HEK293 (cell line): ENCODE measurements around the gene POLN.

Experiments
- ELK4 ChIP-seq: IDR thresholded peaks from 2 replicates; pipeline ENCODE4 v1.6.1; 2011; ENCODE audit warnings: mild to moderate bottlenecking, low read depth, low read length, borderline replicate concordance
- HIC1 ChIP-seq: fragments of 450-650 bp; formaldehyde crosslinking; IDR thresholded peaks from 2 replicates; pipeline ENCODE4 v1.5.1; 2016; ENCODE audit warnings: missing biosample characterization, missing genetic modification characterization
- HOXA7 ChIP-seq: sonication (generic); formaldehyde crosslinking; IDR thresholded peaks from 2 replicates; pipeline ENCODE4 v1.8.1; 2022; ENCODE audit warnings: missing genetic modification reagents, borderline replicate concordance
- KLF10 ChIP-seq: fragments of 450-650 bp; IDR thresholded peaks from 2 replicates; pipeline ENCODE4 v1.5.1; 2018; ENCODE audit warnings: missing biosample characterization, mild to moderate bottlenecking, missing genetic modification characterization
- KLF16 ChIP-seq: fragments of 450-650 bp; formaldehyde crosslinking; IDR thresholded peaks from 2 replicates; pipeline ENCODE4 v1.5.1; 2017; ENCODE audit warnings: missing biosample characterization, missing genetic modification characterization
- KLF17 ChIP-seq: fragments of 450-650 bp; formaldehyde crosslinking; IDR thresholded peaks from 2 replicates; pipeline ENCODE4 v1.5.1; 2016; ENCODE audit warnings: missing biosample characterization, missing genetic modification characterization
- PBX3 ChIP-seq: sonication (generic); formaldehyde crosslinking; IDR thresholded peaks from 2 replicates; pipeline ENCODE4 v1.8.1; 2022; ENCODE audit warnings: mild to moderate bottlenecking, moderate library complexity, missing genetic modification reagents
- PRDM6 ChIP-seq: fragments of 450-650 bp; formaldehyde crosslinking; IDR thresholded peaks from 2 replicates; pipeline ENCODE4 v1.5.1; 2017; ENCODE audit warnings: missing biosample characterization, missing genetic modification characterization
- ZBTB11 ChIP-seq: fragments of 450-650 bp; formaldehyde crosslinking; conservative IDR thresholded peaks from 2 replicates; pipeline ENCODE4 v1.5.1; 2016; ENCODE audit warnings: low read depth, missing biosample characterization, missing genetic modification characterization
- ZBTB26 ChIP-seq: fragments of 450-650 bp; formaldehyde crosslinking; optimal IDR thresholded peaks from 2 replicates; pipeline ENCODE3; 2016; ENCODE audit warnings: missing biosample characterization, mild to moderate bottlenecking, missing genetic modification characterization
- ZIC2 ChIP-seq: fragments of 450-650 bp; formaldehyde crosslinking; IDR thresholded peaks from 2 replicates; pipeline ENCODE4 v1.5.1; 2016; ENCODE audit warnings: missing biosample characterization, missing genetic modification characterization
- ZNF302 ChIP-seq: fragments of 450-650 bp; formaldehyde crosslinking; IDR thresholded peaks from 2 replicates; pipeline ENCODE4 v1.5.1; 2016; ENCODE audit warnings: missing biosample characterization, missing genetic modification characterization, low read depth
- ZNF449 ChIP-seq: fragments of 450-650 bp; formaldehyde crosslinking; IDR thresholded peaks from 2 replicates; pipeline ENCODE4 v1.5.1; 2017; ENCODE audit warnings: missing biosample characterization, mild to moderate bottlenecking, missing genetic modification characterization, moderate library complexity
- ZNF555 ChIP-seq: fragments of 450-650 bp; formaldehyde crosslinking; conservative IDR thresholded peaks from 2 replicates; pipeline ENCODE4 v1.5.1; 2017; ENCODE audit warnings: missing biosample characterization, mild to moderate bottlenecking, missing genetic modification characterization, inconsistent platforms
- ZNF585B ChIP-seq: fragments of 450-650 bp; formaldehyde crosslinking; IDR thresholded peaks from 2 replicates; pipeline ENCODE4 v1.5.1; 2016; ENCODE audit warnings: missing biosample characterization, missing genetic modification characterization
- ZNF596 ChIP-seq: fragments of 450-650 bp; IDR thresholded peaks from 2 replicates; pipeline ENCODE4 v1.5.0; 2018; ENCODE audit warnings: missing biosample characterization, mild to moderate bottlenecking, missing genetic modification characterization, moderate library complexity
- ZNF600 ChIP-seq: fragments of 450-650 bp; formaldehyde crosslinking; IDR thresholded peaks from 2 replicates; pipeline ENCODE4 v1.5.1; 2016; ENCODE audit warnings: missing biosample characterization, missing genetic modification characterization
- ZNF610 ChIP-seq: fragments of 450-650 bp; formaldehyde crosslinking; IDR thresholded peaks from 2 replicates; pipeline ENCODE4 v1.5.1; 2016; ENCODE audit warnings: missing biosample characterization, missing genetic modification characterization, borderline replicate concordance
- ZNF645 ChIP-seq: fragments of 450-650 bp; formaldehyde crosslinking; IDR thresholded peaks from 2 replicates; pipeline ENCODE4; 2016; ENCODE audit warnings: missing biosample characterization, missing genetic modification characterization
- ZSCAN30 ChIP-seq: fragments of 450-650 bp; IDR thresholded peaks from 2 replicates; pipeline ENCODE4 v1.5.1; 2018; ENCODE audit warnings: missing biosample characterization, mild to moderate bottlenecking, missing genetic modification characterization, moderate library complexity

The POLN gene

GRCh38 chr4:2262145-2262943, 20.4 kb upstream of the POLN start (continued):
- TF ChIP-seq HIC1 (tag by site-specific recombination) (no peak), ZBTB11 (tag by site-specific recombination) (no peak; the same call in 1 of the 2 replicates), KLF17 (tag by site-specific recombination) (peak; percentile 43; the same call in 1 of the 2 replicates), ZNF600 (peak; percentile 40; the same call in 1 of the 2 replicates), ZSCAN30 (tag by site-specific recombination) (0 out of 2 replicates have a peak, but pooled peaks have one; percentile 50), ZIC2 (tag by site-specific recombination) (peak; percentile 44), ZNF555 (tag by site-specific recombination) (no peak), ZNF645 (no peak), ZNF585B (no peak), HOXA7 (CRISPR knock-in tag) (no peak), KLF16 (tag by site-specific recombination) (0 out of 2 replicates have a peak, but pooled peaks have one; percentile 20), ZNF610 (tag by site-specific recombination) (peak; percentile 52; the same call in 1 of the 2 replicates), ZNF449 (tag by site-specific recombination) (no peak), PBX3 (peak; percentile 70; the same call in 1 of the 2 replicates), ELK4 (no peak), PRDM6 (no peak), ZBTB26 (peak; percentile 84), ZNF596 (tag by site-specific recombination) (0 out of 2 replicates have a peak, but pooled peaks have one; percentile 19), KLF10 (peak; percentile 62; the same call in 1 of the 2 replicates), ZNF302 (tag by site-specific recombination) (no peak)
